K562 (cell line): ENCODE results near the gene SYN1. TPM values are rescaled to one million over a fixed set of nuclear protein-coding genes. Genes with fewer than 3 reads are reported as not detected.

Experiments used
- BCOR ChIP-seq: fragments of 450-650 bp; IDR thresholded peaks from 2 replicates; pipeline ENCODE4 v1.6.1; 2016
- CBFB ChIP-seq: sonication (generic); formaldehyde crosslinking; IDR thresholded peaks from 2 replicates; pipeline ENCODE4 v1.4.0; 2020; ENCODE audit warnings: mild to moderate bottlenecking, missing genetic modification reagents
- CHD2 ChIP-seq: IDR thresholded peaks from 2 replicates; pipeline ENCODE4 v1.6.1; 2011; ENCODE audit warnings: low read depth, low read length
- DACH1 ChIP-seq: fragments of 450-650 bp; IDR thresholded peaks from 2 replicates; pipeline ENCODE4 v1.6.1; 2018; ENCODE audit not compliant: partially characterized antibody
- ETV5 ChIP-seq: sonication (generic); formaldehyde crosslinking; IDR thresholded peaks from 2 replicates; pipeline ENCODE4 v1.4.0; 2020; ENCODE audit warnings: low read depth, mild to moderate bottlenecking, missing genetic modification reagents
- FOXA3 ChIP-seq, 2 experiments: fragments of 450-650 bp in 1 of 2; sonication (generic) in 1 of 2; formaldehyde crosslinking; IDR thresholded peaks in 1 of 2; conservative IDR thresholded peaks in 1 of 2; 2 replicates each; pipeline versions ENCODE4 v1.4.0 to v1.8.0; 2020 to 2022; ENCODE audit warnings: mild to moderate bottlenecking in 2 of 2, missing genetic modification reagents in 1 of 2
- KLF10 ChIP-seq: fragments of 250-450 bp; sonication (Bioruptor Pico); IDR thresholded peaks from 2 replicates; pipeline ENCODE4 v1.6.1; 2021; ENCODE audit warnings: matching md5 sums
- MAZ ChIP-seq, 2 experiments: fragments of 450-650 bp in 1 of 2; sonication (generic) in 1 of 2; formaldehyde crosslinking; IDR thresholded peaks in 1 of 2; conservative IDR thresholded peaks in 1 of 2; 2 replicates each; pipeline versions ENCODE4 v1.4.0 to v1.5.0; 2020; ENCODE audit warnings: mild to moderate bottlenecking in 1 of 2, missing genetic modification reagents in 1 of 2
- MEF2D ChIP-seq: conservative IDR thresholded peaks from 2 replicates; pipeline ENCODE4 v1.6.1; 2016; ENCODE audit warnings: low read depth, missing genetic modification characterization, missing compliant biosample characterization
- PRMT5 ChIP-seq: sonication (generic); formaldehyde crosslinking; IDR thresholded peaks from 2 replicates; pipeline ENCODE4 v1.5.0; 2020; ENCODE audit warnings: missing genetic modification reagents
- SIN3A ChIP-seq, 2 experiments: fragments of 150-350 bp in 1 of 2; IDR thresholded peaks; 2 replicates each; pipeline ENCODE4 v1.6.1; 2011 to 2016; ENCODE audit warnings: borderline replicate concordance in 2 of 2, low read depth in 2 of 2, low read length in 2 of 2, mild to moderate bottlenecking in 2 of 2, moderate library complexity in 2 of 2; ENCODE audit not compliant: control insufficient read depth in 1 of 2
- ZNF174 ChIP-seq: fragments of 250-450 bp; sonication (Bioruptor Pico); IDR thresholded peaks from 2 replicates; pipeline ENCODE4 v1.4.0; 2020; ENCODE audit warnings: mild to moderate bottlenecking
- polyA plus RNA-seq, 8 experiments: library from polyadenylated mRNA; depleted of rRNA in 4 of 8; stranded (reverse) in 5 of 8; unstranded in 3 of 8; fragments of >200 nt; fragmentation: Nextera tagmentation in 2 of 8; fragmentation: Illumina TruSeq in 1 of 8; extraction: Ambion mirVana in 2 of 8; extraction: Trizol in 1 of 8; gene quantifications; 2 replicates each; pipeline versions ENCODE4 v1.2.1 to v1.2.3, GENCODE V29; 2011 to 2014; ENCODE audit warnings: inconsistent platforms in 1 of 8, missing spikeins in 1 of 8
- total RNA-seq, 7 experiments: library from RNA; depleted of rRNA in 6 of 7; stranded (reverse); fragments of >200 nt in 6 of 7; fragmentation: Illumina TruSeq in 2 of 7; extraction: Trizol in 2 of 7; gene quantifications; 2 replicates each; pipeline versions ENCODE4 v1.2.1 to v1.2.3, GENCODE V29; 2011 to 2021; ENCODE audit warnings: low replicate concordance in 1 of 7
- TF ChIP-seq, protein P1 (sequence below): fragments of 250-450 bp; sonication (Bioruptor Pico); IDR thresholded peaks from 2 replicates; pipeline ENCODE4 v1.8.0; 2022; ENCODE audit warnings: moderate library complexity, mild to moderate bottlenecking, inconsistent platforms
- TF ChIP-seq, protein P2 (sequence below): fragments of 450-650 bp; formaldehyde crosslinking; IDR thresholded peaks from 2 replicates; pipeline ENCODE4 v1.4.0; 2020; ENCODE audit warnings: mild to moderate bottlenecking, moderate library complexity
- TF ChIP-seq, protein P3 (sequence below), 2 experiments: fragments of 150-350 bp in 1 of 2; IDR thresholded peaks; 2 replicates each; pipeline ENCODE4 v1.6.1; 2012 to 2016; ENCODE audit warnings: low read depth in 2 of 2, low read length in 2 of 2, mild to moderate bottlenecking in 1 of 2, moderate library complexity in 1 of 2
- TF ChIP-seq, protein P4 (sequence below): IDR thresholded peaks from 2 replicates; pipeline ENCODE4 v1.6.1; 2011; ENCODE audit not compliant: insufficient read length; ENCODE audit errors: extremely low read depth
- TF ChIP-seq, protein P5 (sequence below): sonication (generic); formaldehyde crosslinking; IDR thresholded peaks from 2 replicates; pipeline ENCODE4 v1.8.0; 2022; ENCODE audit warnings: mild to moderate bottlenecking, missing genetic modification reagents
- TF ChIP-seq, protein P6 (sequence below): sonication (generic); formaldehyde crosslinking; IDR thresholded peaks from 2 replicates; pipeline ENCODE4 v1.9.0; 2022; ENCODE audit warnings: mild to moderate bottlenecking, missing genetic modification reagents

Gene SYN1
- total and polyA plus RNA-seq, 9 of the 15 experiments (the other 6 are each of a cell fraction or from before 2014, with no cell fraction given) = 0.01 to 0.28 (median 0.18) TPM; not detected in 2

DNA sequence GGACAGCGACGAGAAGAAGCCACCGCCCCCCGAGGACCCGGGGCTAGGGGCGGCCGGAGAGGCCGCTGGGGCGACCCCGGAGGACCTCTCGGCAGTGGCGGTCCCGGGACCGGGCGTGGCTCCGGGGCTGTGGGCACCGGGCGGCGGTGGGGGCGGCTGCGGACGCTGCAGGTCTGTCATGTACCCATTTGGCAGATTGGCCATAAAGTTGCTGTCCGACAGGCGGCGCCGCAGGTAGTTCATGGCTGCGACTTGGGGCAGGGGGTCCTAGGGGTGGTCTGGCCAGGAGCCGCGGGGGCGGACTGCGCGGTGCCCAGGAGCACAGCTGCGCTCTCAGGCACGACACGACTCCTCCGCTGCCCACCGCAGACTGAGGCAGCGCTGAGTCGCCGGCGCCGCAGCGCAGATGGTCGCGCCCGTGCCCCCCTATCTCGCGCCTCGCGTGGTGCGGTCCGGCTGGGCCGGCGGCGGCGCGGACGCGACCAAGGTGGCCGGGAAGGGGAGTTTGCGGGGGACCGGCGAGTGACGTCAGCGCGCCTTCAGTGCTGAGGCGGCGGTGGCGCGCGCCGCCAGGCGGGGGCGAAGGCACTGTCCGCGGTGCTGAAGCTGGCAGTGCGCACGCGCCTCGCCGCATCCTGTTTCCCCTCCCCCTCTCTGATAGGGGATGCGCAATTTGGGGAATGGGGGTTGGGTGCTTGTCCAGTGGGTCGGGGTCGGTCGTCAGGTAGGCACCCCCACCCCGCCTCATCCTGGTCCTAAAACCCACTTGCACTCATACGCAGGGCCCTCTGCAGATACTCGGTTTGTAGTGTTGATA, at the start of gene SYN1 (continued):
- TF ChIP-seq, protein P1, sequence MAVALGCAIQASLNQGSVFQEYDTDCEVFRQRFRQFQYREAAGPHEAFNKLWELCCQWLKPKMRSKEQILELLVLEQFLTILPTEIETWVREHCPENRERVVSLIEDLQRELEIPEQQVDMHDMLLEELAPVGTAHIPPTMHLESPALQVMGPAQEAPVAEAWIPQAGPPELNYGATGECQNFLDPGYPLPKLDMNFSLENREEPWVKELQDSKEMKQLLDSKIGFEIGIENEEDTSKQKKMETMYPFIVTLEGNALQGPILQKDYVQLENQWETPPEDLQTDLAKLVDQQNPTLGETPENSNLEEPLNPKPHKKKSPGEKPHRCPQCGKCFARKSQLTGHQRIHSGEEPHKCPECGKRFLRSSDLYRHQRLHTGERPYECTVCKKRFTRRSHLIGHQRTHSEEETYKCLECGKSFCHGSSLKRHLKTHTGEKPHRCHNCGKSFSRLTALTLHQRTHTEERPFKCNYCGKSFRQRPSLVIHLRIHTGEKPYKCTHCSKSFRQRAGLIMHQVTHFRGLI (CRISPR knock-in tag) = no peak
- TF ChIP-seq ETV5 (CRISPR knock-in tag) (peak; percentile 4; the same call in 1 of the 2 replicates), DACH1 (no peak), KLF10 (no peak), MEF2D (tag) (no peak), ZNF174 (CRISPR knock-in tag) (no peak), FOXA3 (CRISPR knock-in tag; conservative IDR thresholded peaks at IDR 0.05 in 1 of 2, IDR thresholded peaks at IDR 0.05 in 1 of 2) (peak in 1 of 2 experiments; percentile 49; a peak in 1 of 4 replicates), SIN3A (IDR thresholded peaks at IDR 0.05; ENCODE audit: borderline replicate concordance in 2 of 2, control insufficient read depth in 1 of 2, low read depth in 2 of 2, low read length in 2 of 2) (peak; percentile 62 to 63; a peak in 1 of 4 replicates), CBFB (CRISPR knock-in tag) (no peak), PRMT5 (CRISPR knock-in tag) (peak; percentile 54; the same call in 1 of the 2 replicates), CHD2 (peak; percentile 57; the same call in 1 of the 2 replicates), MAZ (CRISPR knock-in tag; conservative IDR thresholded peaks at IDR 0.05 in 1 of 2, IDR thresholded peaks at IDR 0.05 in 1 of 2) (peak; percentile 82 to 87), BCOR (peak; percentile 73)
- TF ChIP-seq, protein P2, sequence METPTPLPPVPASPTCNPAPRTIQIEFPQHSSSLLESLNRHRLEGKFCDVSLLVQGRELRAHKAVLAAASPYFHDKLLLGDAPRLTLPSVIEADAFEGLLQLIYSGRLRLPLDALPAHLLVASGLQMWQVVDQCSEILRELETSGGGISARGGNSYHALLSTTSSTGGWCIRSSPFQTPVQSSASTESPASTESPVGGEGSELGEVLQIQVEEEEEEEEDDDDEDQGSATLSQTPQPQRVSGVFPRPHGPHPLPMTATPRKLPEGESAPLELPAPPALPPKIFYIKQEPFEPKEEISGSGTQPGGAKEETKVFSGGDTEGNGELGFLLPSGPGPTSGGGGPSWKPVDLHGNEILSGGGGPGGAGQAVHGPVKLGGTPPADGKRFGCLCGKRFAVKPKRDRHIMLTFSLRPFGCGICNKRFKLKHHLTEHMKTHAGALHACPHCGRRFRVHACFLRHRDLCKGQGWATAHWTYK = peak; percentile 57; the same call in 1 of the 2 replicates
- TF ChIP-seq, protein P3, sequence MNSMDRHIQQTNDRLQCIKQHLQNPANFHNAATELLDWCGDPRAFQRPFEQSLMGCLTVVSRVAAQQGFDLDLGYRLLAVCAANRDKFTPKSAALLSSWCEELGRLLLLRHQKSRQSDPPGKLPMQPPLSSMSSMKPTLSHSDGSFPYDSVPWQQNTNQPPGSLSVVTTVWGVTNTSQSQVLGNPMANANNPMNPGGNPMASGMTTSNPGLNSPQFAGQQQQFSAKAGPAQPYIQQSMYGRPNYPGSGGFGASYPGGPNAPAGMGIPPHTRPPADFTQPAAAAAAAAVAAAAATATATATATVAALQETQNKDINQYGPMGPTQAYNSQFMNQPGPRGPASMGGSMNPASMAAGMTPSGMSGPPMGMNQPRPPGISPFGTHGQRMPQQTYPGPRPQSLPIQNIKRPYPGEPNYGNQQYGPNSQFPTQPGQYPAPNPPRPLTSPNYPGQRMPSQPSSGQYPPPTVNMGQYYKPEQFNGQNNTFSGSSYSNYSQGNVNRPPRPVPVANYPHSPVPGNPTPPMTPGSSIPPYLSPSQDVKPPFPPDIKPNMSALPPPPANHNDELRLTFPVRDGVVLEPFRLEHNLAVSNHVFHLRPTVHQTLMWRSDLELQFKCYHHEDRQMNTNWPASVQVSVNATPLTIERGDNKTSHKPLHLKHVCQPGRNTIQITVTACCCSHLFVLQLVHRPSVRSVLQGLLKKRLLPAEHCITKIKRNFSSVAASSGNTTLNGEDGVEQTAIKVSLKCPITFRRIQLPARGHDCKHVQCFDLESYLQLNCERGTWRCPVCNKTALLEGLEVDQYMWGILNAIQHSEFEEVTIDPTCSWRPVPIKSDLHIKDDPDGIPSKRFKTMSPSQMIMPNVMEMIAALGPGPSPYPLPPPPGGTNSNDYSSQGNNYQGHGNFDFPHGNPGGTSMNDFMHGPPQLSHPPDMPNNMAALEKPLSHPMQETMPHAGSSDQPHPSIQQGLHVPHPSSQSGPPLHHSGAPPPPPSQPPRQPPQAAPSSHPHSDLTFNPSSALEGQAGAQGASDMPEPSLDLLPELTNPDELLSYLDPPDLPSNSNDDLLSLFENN (IDR thresholded peaks at IDR 0.05; ENCODE audit: low read depth in 2 of 2, low read length in 2 of 2) = no peak
- TF ChIP-seq, protein P4, sequence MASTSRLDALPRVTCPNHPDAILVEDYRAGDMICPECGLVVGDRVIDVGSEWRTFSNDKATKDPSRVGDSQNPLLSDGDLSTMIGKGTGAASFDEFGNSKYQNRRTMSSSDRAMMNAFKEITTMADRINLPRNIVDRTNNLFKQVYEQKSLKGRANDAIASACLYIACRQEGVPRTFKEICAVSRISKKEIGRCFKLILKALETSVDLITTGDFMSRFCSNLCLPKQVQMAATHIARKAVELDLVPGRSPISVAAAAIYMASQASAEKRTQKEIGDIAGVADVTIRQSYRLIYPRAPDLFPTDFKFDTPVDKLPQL = no peak
- TF ChIP-seq, protein P5, sequence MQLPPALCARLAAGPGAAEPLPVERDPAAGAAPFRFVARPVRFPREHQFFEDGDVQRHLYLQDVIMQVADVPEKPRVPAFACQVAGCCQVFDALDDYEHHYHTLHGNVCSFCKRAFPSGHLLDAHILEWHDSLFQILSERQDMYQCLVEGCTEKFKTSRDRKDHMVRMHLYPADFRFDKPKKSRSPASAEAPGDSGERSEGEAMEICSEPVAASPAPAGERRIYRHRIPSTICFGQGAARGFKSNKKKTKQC (CRISPR knock-in tag) = peak; percentile 97
- TF ChIP-seq, protein P6, sequence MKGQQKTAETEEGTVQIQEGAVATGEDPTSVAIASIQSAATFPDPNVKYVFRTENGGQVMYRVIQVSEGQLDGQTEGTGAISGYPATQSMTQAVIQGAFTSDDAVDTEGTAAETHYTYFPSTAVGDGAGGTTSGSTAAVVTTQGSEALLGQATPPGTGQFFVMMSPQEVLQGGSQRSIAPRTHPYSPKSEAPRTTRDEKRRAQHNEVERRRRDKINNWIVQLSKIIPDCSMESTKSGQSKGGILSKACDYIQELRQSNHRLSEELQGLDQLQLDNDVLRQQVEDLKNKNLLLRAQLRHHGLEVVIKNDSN = no peak
